PFSK-1 (cell line): Measurements from ENCODE around the gene FBN2.

Source experiments
- FOXP2 ChIP-seq: optimal IDR thresholded peaks from 2 replicates; pipeline ENCODE3; 2011; ENCODE audit warnings: borderline replicate concordance, control low read depth, inconsistent platforms; ENCODE audit not compliant: insufficient read depth; ENCODE audit errors: extremely low read length, extremely low read depth
- POLR2AphosphoS5 ChIP-seq: IDR thresholded peaks from 2 replicates; pipeline ENCODE4 v1.6.1; 2012; ENCODE audit warnings: low read depth, mild to moderate bottlenecking, control low read depth, low read length, moderate library complexity
- REST ChIP-seq, 2 experiments: IDR thresholded peaks; 2 replicates each; pipeline versions ENCODE4 v1.6.1 to v1.8.0; 2011 to 2012; ENCODE audit warnings: low read depth in 2 of 2, low read length in 2 of 2, control low read depth in 1 of 2, inconsistent platforms in 1 of 2, mild to moderate bottlenecking in 1 of 2, moderate library complexity in 1 of 2; ENCODE audit not compliant: insufficient read depth in 1 of 2
- SIN3A ChIP-seq: IDR thresholded peaks from 2 replicates; pipeline ENCODE4 v1.6.1; 2012; ENCODE audit warnings: mild to moderate bottlenecking, low read length, moderate library complexity, borderline replicate concordance; ENCODE audit not compliant: insufficient read depth
- TAF1 ChIP-seq: IDR thresholded peaks from 2 replicates; pipeline ENCODE4 v1.6.1; 2012; ENCODE audit warnings: low read length, control low read depth, borderline replicate concordance; ENCODE audit not compliant: insufficient read depth

FBN2 gene

GRCh38 chr5:128241051-128241695, 296.9 kb downstream of the FBN2 start:
- no peak for TF ChIP-seq SIN3A
- no peak for TF ChIP-seq REST (IDR thresholded peaks at IDR 0.05; ENCODE audit: insufficient read depth in 1 of 2, low read depth in 2 of 2, low read length in 2 of 2)
- TF ChIP-seq FOXP2 = no peak
- TF ChIP-seq TAF1 = no peak
- TF ChIP-seq POLR2AphosphoS5 = no peak

GRCh38 chr5:128237546-128237945, 300.5 kb downstream of the FBN2 start:
- no peak for TF ChIP-seq POLR2AphosphoS5
- TF ChIP-seq REST (IDR thresholded peaks at IDR 0.05; ENCODE audit: insufficient read depth in 1 of 2, low read depth in 2 of 2, low read length in 2 of 2) = no peak
- no peak for TF ChIP-seq TAF1
- no peak for TF ChIP-seq SIN3A
- no peak for TF ChIP-seq FOXP2

- TF ChIP-seq TAF1 = no peak
- TF ChIP-seq FOXP2 = no peak
- no peak for TF ChIP-seq POLR2AphosphoS5
- no peak for TF ChIP-seq REST (IDR thresholded peaks at IDR 0.05; ENCODE audit: insufficient read depth in 1 of 2, low read depth in 2 of 2, low read length in 2 of 2)
- no peak for TF ChIP-seq SIN3A
These were observed 301.0 kb downstream of the FBN2 start for GRCh38 chr5:128237000-128237399.

- no peak for TF ChIP-seq FOXP2
- no peak for TF ChIP-seq POLR2AphosphoS5
- TF ChIP-seq REST (IDR thresholded peaks at IDR 0.05; ENCODE audit: insufficient read depth in 1 of 2, low read depth in 2 of 2, low read length in 2 of 2) = no peak
- no peak for TF ChIP-seq TAF1
- no peak for TF ChIP-seq SIN3A
These were observed 301.7 kb downstream of the FBN2 start for GRCh38 chr5:128236334-128236733.
